Common myeloid progenitor, CD34-positive (primary cell): ENCODE data around the gene PIP.
"Not testable (repeated sequence)": the region's sequence is repeated elsewhere in the genome, so short reads cannot be mapped to it uniquely, and the experiment has no call there.

Source experiments
- CTCF ChIA-PET: fragments of 350-600 bp; sonication (Branson Sonifier 250); formaldehyde crosslinking; loops from one replicate; lab custom pipeline; 2021; ENCODE audit warnings: antibody characterized with exemption; lab: Charles Lee
- POLR2A ChIA-PET: fragments of 350-600 bp; sonication (Branson Sonifier 250); formaldehyde crosslinking; loops from one replicate; lab custom pipeline; 2021; ENCODE audit warnings: antibody characterized with exemption; lab: Charles Lee
- DNase-seq, 3 donors: peaks; one replicate each; pipeline versions ENCODE4 v3.0.0 to v3.0.0-alpha.2; 2013
- H3K27ac ChIP-seq, 2 experiments: 1 replicate in 1 of 2; 2 replicates in 1 of 2; pipeline ENCODE4 v1.7.0; 2013; ENCODE audit warnings: inconsistent platforms in 2 of 2, low read length in 2 of 2, mild to moderate bottlenecking in 2 of 2, low read depth in 1 of 2, moderate library complexity in 1 of 2; ENCODE audit not compliant: severe bottlenecking in 2 of 2, insufficient read depth in 1 of 2, poor library complexity in 1 of 2
- H3K27me3 ChIP-seq, 5 experiments: replicated peaks in 2 of 5; 1 replicate in 3 of 5; 2 replicates in 2 of 5; pipeline versions ENCODE4 v1.6.1 to v1.7.0; 2013; ENCODE audit warnings: low read length in 4 of 5, mild to moderate bottlenecking in 2 of 5, moderate library complexity in 2 of 5, inconsistent platforms in 1 of 5; ENCODE audit not compliant: insufficient read depth in 5 of 5, control insufficient read depth in 4 of 5
- H3K36me3 ChIP-seq, 4 experiments: 1 replicate in 2 of 4; 2 replicates in 2 of 4; pipeline versions ENCODE4 v1.6.1 to v1.7.0; 2013; ENCODE audit warnings: low read length in 3 of 4, control low read depth in 1 of 4, mild to moderate bottlenecking in 1 of 4; ENCODE audit not compliant: control insufficient read depth in 4 of 4, insufficient read depth in 4 of 4
- H3K4me1 ChIP-seq, 4 experiments: 1 replicate in 3 of 4; 2 replicates in 1 of 4; pipeline versions ENCODE4 v1.6.1 to v1.7.1; 2013; ENCODE audit warnings: low read length in 3 of 4, mild to moderate bottlenecking in 3 of 4, control low read depth in 1 of 4, inconsistent platforms in 1 of 4, moderate library complexity in 1 of 4; ENCODE audit not compliant: control insufficient read depth in 4 of 4, insufficient read depth in 4 of 4; ENCODE audit errors: control extremely low read depth in 1 of 4
- H3K4me3 ChIP-seq, 7 experiments: 1 replicate in 4 of 7; 2 replicates in 3 of 7; pipeline versions ENCODE4 v1.5.1 to v1.7.0; 2013; ENCODE audit warnings: mild to moderate bottlenecking in 7 of 7, low read length in 6 of 7, moderate library complexity in 6 of 7, inconsistent platforms in 2 of 7, low read depth in 2 of 7, control low read depth in 1 of 7; ENCODE audit not compliant: insufficient read depth in 4 of 7, control insufficient read depth in 1 of 7; ENCODE audit errors: extremely low read depth in 1 of 7
- H3K9me3 ChIP-seq, 5 experiments: 1 replicate in 4 of 5; 2 replicates in 1 of 5; pipeline versions ENCODE4 v1.6.1 to v1.7.1; 2013; ENCODE audit warnings: low read length in 4 of 5, mild to moderate bottlenecking in 2 of 5, inconsistent platforms in 1 of 5, low read depth in 1 of 5, moderate library complexity in 1 of 5; ENCODE audit not compliant: control insufficient read depth in 4 of 5, insufficient read depth in 2 of 5; ENCODE audit errors: control extremely low read depth in 1 of 5
- WGBS: methylation state at CpG from one replicate; pipeline ENCODE4 v1.1.5; 2013; ENCODE audit not compliant: insufficient coverage; 5-methylcytosine and 5-hydroxymethylcytosine counted together

PIP gene

DNA sequence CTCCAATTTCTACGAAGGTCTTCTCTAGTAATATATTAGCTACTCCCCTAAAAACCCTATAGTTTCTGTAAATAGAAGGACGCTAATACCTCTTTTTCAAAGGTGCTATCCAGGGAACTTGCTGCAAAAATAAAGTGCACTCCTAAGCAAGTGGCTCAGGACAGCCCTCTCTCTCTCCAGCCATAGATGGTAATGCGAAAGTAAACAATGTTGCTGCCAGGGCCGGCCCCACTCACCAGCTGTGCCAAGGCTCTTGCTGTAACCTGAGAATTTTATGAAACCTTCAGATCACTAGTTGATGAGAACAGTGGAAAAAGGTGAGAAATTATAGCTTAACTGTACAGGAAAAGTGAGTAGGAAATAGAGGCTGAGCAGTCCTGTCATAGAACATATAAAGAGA is 40.5 kb downstream of the PIP start:
- no peaks in the 10 kb centered on the region for H3K36me3 ChIP-seq
- peaks cover 0 to 3% (median 2%) of the 10 kb centered on the region in 5 experiments for H3K9me3 ChIP-seq
- peak overlapping the region in 1 of 7 experiments; percentile 63 for H3K4me3 ChIP-seq
- no peaks in the 10 kb centered on the region for H3K4me1 ChIP-seq
- POLR2A ChIA-PET = no interaction called here
- CTCF ChIA-PET = no interaction called here
- H3K27ac ChIP-seq = no peak overlapping the region
- H3K27me3 ChIP-seq = no peaks in the 10 kb centered on the region
- peak in 1 of 3 donors; percentile 12 for DNase-seq
- WGBS = no CpG with 5 or more reads among the region's 4 CpGs

- DNase-seq = no peak
- 83% methylated on average over 1 of the region's 5 CpGs for WGBS
- no peaks in the 10 kb centered on the region for H3K27me3 ChIP-seq
- no peaks in the 10 kb centered on the region for H3K4me1 ChIP-seq
- no peak overlapping the region for H3K27ac ChIP-seq
- peaks cover 0 to 14% (median 8%) of the 10 kb centered on the region in 5 experiments for H3K9me3 ChIP-seq
- no peak overlapping the region for H3K4me3 ChIP-seq
- H3K36me3 ChIP-seq = no peaks in the 10 kb centered on the region
- POLR2A ChIA-PET = no interaction called here
- CTCF ChIA-PET = no interaction called here
Measured at GRCh38 chr7:143176128-143176527, 44.3 kb downstream of the PIP start.

GRCh38 chr7:143177374-143178119 is 45.7 kb downstream of the PIP start:
- no peak overlapping the region for H3K27ac ChIP-seq
- H3K4me1 ChIP-seq = no peaks in the 10 kb centered on the region
- H3K36me3 ChIP-seq = no peaks in the 10 kb centered on the region
- DNase-seq = peak in 2 of 3 donors; percentile 1 to 8
- CTCF ChIA-PET = no interaction called here
- no CpG with 5 or more reads among the region's 2 CpGs for WGBS
- H3K27me3 ChIP-seq = no peaks in the 10 kb centered on the region
- POLR2A ChIA-PET = no interaction called here
- H3K4me3 ChIP-seq = no peak overlapping the region
- H3K9me3 ChIP-seq = peaks cover 0 to 14% (median 8%) of the 10 kb centered on the region in 5 experiments

- CTCF ChIA-PET = interaction anchor here (1.1 kb wide), 1 partner anchor 34 kb away, joined by 4 read pairs; no protein-coding TSS in a partner anchor
- H3K4me3 ChIP-seq, POLR2A ChIA-PET, H3K36me3 ChIP-seq, H3K27me3 ChIP-seq, H3K4me1 ChIP-seq, H3K27ac ChIP-seq, DNase-seq: not testable (repeated sequence)
- WGBS = no CpG with 5 or more reads among the region's 4 CpGs
- peaks cover 0 to 14% (median 8%) of the 10 kb centered on the region in 5 experiments for H3K9me3 ChIP-seq
Measured at GRCh38 chr7:143180771-143181170, 48.9 kb downstream of the PIP start.

- 100% methylated on average over 1 of the region's 2 CpGs for WGBS
- ChIA-PET CTCF (no interaction called here), POLR2A (no interaction called here)
- Histone ChIP-seq H3K4me3 (no peak overlapping the region), H3K9me3 (peaks cover 0 to 14% (median 5%) of the 10 kb centered on the region in 5 experiments), H3K27me3 (no peaks in the 10 kb centered on the region), H3K36me3 (no peaks in the 10 kb centered on the region), H3K4me1 (no peaks in the 10 kb centered on the region), H3K27ac (no peak overlapping the region)
- peak in 1 of 3 donors; percentile 24 for DNase-seq
Measured at GRCh38 chr7:143181349-143181748, 49.5 kb downstream of the PIP start.

- no peaks in the 10 kb centered on the region for H3K4me1 ChIP-seq
- ChIA-PET CTCF (no interaction called here), POLR2A (interaction anchor here (0.7 kb wide), 1 partner anchor 186 kb away, joined by 4 read pairs; no protein-coding TSS in a partner anchor)
- no CpG with 5 or more reads among the region's 3 CpGs for WGBS
- H3K4me3 ChIP-seq = no peak within 1 kb of the TSS
- no peaks in the 10 kb centered on the region for H3K36me3 ChIP-seq
- no peak for DNase-seq
- H3K9me3 ChIP-seq = peaks cover 0 to 7% (median 3%) of the 10 kb centered on the region in 5 experiments
- no peak within 1 kb of the TSS for H3K27ac ChIP-seq
- no peaks in the 10 kb centered on the region for H3K27me3 ChIP-seq
Measured at GRCh38 chr7:143183024-143183423, 51.1 kb downstream of the PIP start, which contains the start of gene TAS2R39. TSS of gene TAS2R39 (plus strand) at chr7:143183419. CDS start at chr7:143183419, 0 bp downstream.

- ChIA-PET POLR2A (no interaction called here), CTCF (interaction anchor here (1.0 kb wide), 1 partner anchor 11 kb away, joined by 3 read pairs; no protein-coding TSS in a partner anchor)
- Histone ChIP-seq H3K27ac (no peak overlapping the region), H3K4me1 (no peaks in the 10 kb centered on the region), H3K27me3 (peaks cover 0 to 2% (median 0%) of the 10 kb centered on the region in 5 experiments), H3K4me3 (no peak overlapping the region), H3K36me3 (no peaks in the 10 kb centered on the region), H3K9me3 (no peaks in the 10 kb centered on the region)
- DNase-seq = no peak
- WGBS = no CpG with 5 or more reads among the region's 1 CpG
Measured at GRCh38 chr7:143185551-143185950, 53.7 kb downstream of the PIP start.
